Stimulated activated CD8-positive, alpha-beta memory T cell treated with anti-CD3 and anti-CD28 coated beads, Interleukin-7, amount 100 ng/mL, for 24 hours (primary cell): ENCODE results near the gene STRIP1.
"Not testable (repeated sequence)": the region's sequence is repeated elsewhere in the genome, so short reads cannot be mapped to it uniquely, and the experiment has no call there.

Source experiments
- DNase-seq: peaks from one replicate; pipeline ENCODE4 v3.0.0-alpha.2; 2020; ENCODE audit warnings: low read depth

The STRIP1 gene

DNA sequence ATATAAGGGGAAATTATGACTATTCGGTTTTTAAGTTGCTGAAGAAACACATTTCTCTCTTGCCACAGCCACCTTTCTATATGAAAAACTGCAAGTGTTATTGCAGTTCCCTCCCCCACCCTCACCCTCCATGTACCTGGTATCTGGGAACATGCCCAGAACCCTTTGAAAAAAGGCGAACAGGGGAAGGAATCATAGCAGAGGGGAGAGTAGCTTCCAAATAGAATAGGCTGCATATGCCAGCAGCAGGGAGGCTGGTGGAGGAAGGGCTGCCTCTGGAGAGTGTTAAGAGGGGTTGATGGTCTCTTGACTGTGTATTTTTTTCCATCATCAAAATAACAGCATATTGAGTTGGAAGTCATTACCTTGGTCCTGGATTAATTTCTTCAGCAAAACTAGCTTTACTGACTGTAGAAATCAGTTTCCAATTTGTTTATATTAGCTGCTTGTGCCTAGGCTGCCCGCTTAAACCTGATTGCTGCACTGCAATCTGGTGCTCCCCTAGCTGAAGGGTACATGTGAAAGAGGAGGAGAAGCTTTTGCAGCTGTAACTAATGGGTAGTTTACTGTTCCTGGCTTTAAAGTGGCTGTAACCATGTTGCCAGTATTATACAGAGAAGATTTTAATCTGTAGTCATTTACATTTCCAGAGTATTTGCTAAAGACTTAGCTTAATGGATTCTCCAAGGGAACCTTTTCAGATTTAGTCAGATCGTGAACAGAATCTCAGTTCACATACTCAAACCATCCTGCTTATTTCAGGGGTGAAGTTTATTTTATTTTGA, 27.2 kb upstream of the STRIP1 start:
- DNase-seq = no peak

GRCh38 chr1:110008971-110009565, 25.4 kb upstream of the STRIP1 start:
- DNase-seq = no peak

DNA sequence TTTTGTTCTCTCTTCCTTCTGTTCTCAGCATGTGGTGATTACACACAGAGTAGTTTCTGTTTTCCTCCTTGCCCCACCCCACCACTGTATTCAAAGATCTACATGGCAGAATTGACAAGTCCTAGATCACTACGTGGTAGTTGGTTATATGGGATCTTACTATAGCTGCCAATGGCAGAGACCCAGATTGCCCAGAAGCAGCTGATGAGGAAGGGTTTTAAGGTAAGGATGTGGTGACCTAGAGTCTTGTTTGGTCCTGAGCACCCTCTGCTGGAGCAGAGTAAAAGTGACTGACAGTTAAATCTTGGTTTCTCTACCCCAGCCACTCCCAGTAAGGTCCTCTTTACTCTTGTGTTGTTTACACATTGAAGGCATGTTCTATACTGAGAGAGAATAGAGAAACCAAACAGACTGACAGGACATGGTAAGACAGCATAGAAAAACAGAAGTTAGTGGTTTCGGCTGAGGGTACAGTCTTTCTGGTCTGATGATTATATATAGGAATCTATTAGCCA, 22.8 kb upstream of the STRIP1 start:
- no peak for DNase-seq

DNA sequence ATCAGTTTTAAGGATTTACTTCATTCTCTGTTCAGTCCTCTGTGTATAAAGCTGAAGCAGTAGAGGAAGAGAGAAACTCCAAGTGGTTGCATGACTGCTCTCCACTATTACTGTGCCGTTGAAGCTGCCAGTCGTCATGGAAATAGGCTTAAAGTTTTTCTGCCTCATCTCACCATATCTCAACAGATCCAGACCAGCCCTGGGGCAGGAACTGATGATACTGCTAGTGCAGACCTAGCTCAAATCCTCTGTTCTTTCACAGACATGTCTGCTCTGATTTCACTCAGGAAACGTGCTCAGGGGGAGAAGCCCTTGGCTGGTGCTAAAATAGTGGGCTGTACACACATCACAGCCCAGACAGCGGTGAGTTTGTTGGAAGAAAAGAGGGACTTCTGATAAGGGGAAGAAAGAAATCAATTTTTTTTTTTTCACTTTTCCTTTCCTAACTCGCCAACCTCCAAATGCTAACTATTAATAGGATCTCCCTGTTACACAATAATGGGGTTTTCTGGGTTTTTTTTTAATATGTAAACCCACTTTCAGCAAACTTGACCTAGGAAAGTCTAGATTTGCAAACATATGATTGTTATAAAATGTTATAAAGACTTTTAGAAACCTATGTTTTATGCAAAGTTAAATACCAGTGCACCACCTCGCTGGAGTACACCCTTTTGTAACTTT, 22.2 kb upstream of the STRIP1 start:
- DNase-seq = no peak

DNA sequence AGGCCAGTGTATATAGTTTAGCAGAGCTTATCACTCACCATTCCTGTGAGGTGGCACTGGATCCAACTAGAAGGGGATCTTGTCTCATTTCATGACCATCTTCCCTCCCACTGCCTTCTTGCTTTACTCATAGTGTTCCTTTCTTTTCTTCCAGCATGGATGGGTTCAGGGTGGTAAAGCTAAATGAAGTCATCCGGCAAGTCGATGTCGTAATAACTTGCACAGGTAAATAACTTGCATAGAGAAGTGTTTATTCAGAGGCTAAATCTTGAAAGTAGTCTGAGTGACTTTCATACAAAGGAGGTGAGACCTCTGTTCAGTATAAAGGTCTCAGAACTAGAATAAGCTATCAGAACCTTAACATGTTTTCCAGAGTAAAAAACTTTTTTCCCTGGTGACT, 16.6 kb upstream of the STRIP1 start:
- DNase-seq = no peak

DNA sequence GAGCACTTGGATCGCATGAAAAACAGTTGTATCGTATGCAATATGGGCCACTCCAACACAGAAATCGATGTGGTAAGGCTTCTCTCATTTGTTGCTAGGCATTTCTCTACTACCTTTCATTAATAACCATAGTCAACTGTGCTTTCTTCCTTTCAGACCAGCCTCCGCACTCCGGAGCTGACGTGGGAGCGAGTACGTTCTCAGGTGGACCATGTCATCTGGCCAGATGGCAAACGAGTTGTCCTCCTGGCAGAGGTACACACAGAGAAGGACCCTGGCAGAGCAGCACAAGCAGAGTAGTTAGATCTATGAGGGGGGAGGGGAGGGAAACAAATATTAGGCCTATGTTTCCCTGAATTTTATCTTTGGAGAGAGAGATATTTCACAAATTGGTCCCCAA, 16.0 kb upstream of the STRIP1 start:
- no peak for DNase-seq

- DNase-seq = no peak
These were observed 14.7 kb upstream of the STRIP1 start for GRCh38 chr1:110019770-110020169.

- DNase-seq = no peak
These were observed 13.1 kb upstream of the STRIP1 start for GRCh38 chr1:110021285-110021684.

DNA sequence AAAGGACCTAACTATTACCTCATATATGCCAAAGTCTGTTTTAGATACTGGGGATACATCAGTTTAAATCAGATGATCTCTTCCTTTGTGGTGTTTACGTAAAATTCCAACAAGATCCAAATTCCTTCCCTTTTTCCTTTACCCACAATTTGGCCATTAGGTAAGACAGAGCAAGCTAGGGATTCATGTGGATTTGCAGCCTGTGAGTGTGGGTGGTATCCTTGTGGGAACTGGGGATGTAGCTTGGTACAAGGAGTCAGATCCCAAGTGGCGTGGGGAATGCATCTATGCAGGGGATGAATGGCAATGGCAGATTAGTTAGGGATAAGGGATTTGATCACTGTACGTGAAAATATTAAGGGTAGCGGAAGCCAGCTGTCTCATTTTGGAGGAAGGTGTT, 9.8 kb upstream of the STRIP1 start:
- DNase-seq = no peak

- not testable (repeated sequence) for DNase-seq
These were observed 3.7 kb upstream of the STRIP1 start for GRCh38 chr1:110030687-110031086.

GRCh38 chr1:110032327-110032726, 2.1 kb upstream of the STRIP1 start:
- no peak for DNase-seq

DNA sequence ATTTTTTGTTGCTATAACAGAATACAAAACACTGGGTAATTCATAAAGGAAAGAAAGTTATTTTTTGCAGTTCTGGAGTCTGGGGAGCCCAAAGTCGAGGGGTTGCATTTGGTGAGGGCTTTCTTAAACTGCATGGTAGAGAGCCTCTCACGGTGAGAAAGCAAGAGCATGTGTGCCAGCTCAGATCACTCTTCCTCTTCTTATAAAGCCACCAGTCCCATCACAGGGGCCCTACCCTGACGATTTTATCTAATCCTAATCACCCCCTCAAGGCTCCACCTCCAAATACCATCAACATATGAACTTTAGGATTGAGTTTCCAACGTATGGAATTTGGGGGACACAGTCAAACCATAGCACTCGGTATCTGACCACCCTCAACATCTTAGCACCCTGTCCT, 1.0 kb upstream of the STRIP1 start:
- no peak for DNase-seq

DNA sequence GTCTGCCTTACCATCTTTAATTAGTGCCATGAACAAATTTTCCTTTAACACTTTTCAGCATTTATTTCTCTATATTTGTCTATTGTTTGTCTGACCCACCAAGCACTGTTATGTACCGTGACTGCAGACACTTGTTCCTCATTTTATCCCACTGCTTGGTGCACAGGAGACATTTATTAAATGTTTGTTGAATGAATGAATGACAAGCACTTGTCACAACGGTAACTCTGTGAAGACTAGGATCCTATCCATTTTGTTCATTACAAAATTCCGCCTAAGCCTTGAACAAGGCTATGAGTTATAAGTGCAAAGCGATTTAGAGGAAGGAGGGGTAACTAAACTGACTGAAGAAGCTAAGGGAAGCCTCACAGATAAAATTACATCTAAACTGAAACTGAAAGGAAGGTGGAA, 379 bp upstream of the STRIP1 start:
- no peak for DNase-seq

DNA sequence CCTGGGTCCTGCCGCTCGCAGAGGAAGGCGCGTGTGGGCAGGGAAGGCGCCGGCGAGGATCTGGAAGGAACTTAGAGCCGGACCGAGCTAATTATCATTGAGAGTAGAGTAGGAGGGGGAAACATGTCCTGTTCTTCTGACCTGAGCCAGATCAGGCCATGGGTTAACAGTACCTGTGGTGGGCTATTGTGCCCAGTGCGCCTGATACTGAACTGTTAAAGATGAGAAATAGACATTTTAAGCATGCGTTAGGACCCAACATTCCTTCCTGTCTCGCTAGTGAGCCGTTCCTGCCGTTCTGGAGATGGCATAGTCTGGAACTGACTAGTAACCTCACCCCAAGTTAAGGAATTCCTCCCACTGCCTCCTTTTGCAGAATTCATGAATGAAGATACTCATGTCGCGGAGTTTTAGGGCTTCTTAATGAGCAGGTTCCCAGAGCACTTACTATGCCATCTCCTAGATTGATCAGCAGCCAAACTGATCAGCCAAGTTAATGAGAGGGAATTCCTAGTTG, 870 bp downstream of the STRIP1 start:
- no peak for DNase-seq

DNA sequence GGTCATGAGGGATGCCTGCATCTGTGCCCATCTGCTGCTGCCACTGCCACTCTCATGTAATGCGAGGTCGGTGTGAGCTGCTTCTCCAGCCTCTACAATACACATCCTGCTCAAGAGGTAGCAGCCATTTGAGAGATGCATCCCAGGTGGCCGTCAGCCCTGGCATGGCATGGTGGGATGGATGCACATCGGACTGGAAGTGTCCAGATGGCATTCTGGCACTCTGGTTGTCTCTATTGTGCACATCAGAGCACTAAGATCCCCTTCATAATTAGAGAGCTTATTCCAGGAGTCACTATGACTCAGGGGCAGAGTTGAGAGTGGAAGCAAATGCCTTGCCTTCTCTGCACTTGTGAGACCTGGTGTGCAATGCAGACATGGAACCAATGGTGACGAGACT, 3.8 kb downstream of the STRIP1 start:
- no peak for DNase-seq

GRCh38 chr1:110039641-110040040, 5.2 kb downstream of the STRIP1 start:
- no peak for DNase-seq

DNA sequence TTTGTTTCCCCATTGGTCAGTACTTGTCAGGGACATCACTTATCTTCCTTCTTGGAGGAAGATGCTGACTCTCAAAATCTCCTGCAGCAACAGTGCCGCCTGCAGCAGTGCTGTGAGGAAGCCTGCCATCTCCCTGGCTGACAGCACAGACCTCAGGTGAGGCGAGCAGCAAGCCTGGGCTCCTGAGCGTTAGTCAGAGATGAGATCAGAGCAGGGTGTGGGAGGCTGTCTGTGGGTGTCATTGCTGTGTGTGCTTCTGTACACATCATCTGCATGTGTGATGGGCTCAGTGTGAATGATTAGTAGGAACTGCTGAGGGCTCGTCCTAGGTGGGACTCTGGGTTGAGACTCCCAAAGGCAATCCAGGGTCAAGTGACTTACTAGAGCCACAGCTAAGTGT, 6.1 kb downstream of the STRIP1 start:
- DNase-seq = no peak

DNA sequence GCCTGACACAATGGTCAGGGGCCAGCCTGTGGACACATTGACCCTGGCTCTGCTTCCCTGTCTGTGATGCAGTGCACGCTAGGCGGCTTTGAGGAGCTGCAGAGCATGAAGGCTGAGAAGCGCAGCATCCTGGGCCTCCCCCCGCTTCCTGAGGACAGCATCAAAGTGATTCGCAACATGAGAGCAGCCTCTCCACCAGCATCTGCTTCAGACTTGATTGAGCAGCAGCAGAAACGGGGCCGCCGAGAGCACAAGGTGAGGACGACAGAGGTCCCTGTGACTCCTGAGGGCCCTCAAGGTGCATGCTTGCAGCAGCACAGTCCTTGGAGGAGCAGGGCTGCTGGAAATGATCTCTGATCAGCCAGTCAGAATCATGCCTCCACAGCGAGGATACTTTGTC, 8.6 kb downstream of the STRIP1 start:
- no peak for DNase-seq

GRCh38 chr1:110047463-110047862, 13.0 kb downstream of the STRIP1 start:
- no peak for DNase-seq

GRCh38 chr1:110048240-110048639, 13.8 kb downstream of the STRIP1 start:
- DNase-seq = no peak

DNA sequence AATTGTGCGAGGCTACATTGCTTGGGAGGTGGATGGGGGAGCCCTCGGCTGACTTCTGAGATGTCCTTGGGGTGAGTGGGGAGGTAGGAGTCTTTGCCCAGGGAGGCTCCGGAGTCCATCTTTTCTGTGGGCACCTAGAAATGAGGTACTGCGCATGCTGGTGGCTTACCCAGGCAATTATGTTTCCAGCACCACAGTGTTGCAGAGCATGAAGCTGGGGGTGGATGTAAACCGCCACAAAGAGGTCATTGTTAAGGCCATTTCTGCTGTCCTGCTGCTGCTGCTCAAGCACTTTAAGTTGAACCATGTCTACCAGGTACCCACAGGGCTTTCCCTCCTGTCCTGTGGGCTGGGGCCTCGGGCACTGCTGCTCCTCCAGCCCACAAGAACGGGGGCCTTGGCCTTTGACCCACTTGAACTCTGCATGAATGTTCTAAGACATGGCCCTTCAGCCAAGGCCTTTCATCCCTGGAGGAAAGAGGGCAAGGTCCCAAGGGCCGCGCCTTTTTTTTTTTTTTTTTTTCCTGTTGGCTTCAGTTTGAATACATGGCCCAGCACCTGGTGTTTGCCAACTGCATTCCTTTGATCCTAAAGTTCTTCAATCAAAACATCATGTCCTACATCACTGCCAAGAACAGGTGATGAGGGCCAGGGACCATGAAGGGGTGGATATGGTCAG, 14.6 kb downstream of the STRIP1 start:
- no peak for DNase-seq
